Neutrophil (primary cell): ENCODE results near the gene TSPAN19.

ENCODE experiments used
- H3K27ac ChIP-seq: fragments of 200-600 bp; sonication (generic); 2 replicates; pipeline ENCODE4 v1.5.1; 2016; ENCODE audit warnings: mild to moderate bottlenecking, moderate library complexity
- H3K27me3 ChIP-seq: fragments of 200-600 bp; sonication (generic); 2 replicates; pipeline ENCODE4 v1.6.0; 2016; ENCODE audit warnings: mild to moderate bottlenecking
- H3K36me3 ChIP-seq: fragments of 200-600 bp; sonication (generic); 2 replicates; pipeline ENCODE4 v1.5.1; 2017
- H3K4me1 ChIP-seq, 2 experiments: fragments of 200-600 bp in 1 of 2; sonication (generic) in 1 of 2; 1 replicate in 1 of 2; 2 replicates in 1 of 2; pipeline versions ENCODE4 v1.5.1 to v1.6.1; 2013 to 2016; ENCODE audit warnings: low read depth in 1 of 2, low read length in 1 of 2, mild to moderate bottlenecking in 1 of 2, moderate library complexity in 1 of 2; ENCODE audit not compliant: control insufficient read depth in 1 of 2, insufficient read depth in 1 of 2
- H3K4me3 ChIP-seq, 2 experiments: fragments of 200-600 bp in 1 of 2; sonication (generic) in 1 of 2; 1 replicate in 1 of 2; 2 replicates in 1 of 2; pipeline ENCODE4 v1.5.1; 2013 to 2016; ENCODE audit warnings: low read depth in 1 of 2, low read length in 1 of 2, mild to moderate bottlenecking in 1 of 2, moderate library complexity in 1 of 2
- H3K9me3 ChIP-seq: fragments of 200-600 bp; sonication (generic); 2 replicates; pipeline ENCODE4 v1.5.1; 2016
- TF ChIP-seq, protein P1 (sequence below): fragments of 200-600 bp; sonication (generic); IDR thresholded peaks from 2 replicates; pipeline ENCODE4 v1.5.1; 2016; ENCODE audit warnings: antibody characterized with exemption

Gene TSPAN19

DNA sequence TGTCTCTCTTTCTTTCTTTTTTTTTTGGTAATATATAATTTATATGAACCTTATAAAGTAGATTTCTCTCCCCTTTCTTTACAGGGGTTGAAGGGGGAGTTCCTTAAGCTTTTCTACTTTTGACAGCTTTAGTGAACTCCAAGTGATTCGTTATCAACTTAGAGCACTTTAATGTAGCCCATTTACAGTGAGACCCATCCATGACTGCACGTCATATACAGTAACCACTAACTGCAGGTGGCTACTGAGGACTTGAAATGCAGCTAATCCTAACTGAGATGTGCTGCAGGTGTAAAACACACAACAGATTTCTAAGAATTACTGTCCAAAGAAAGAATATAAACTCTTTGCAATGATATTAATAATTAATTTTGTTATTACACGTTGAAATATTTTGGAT lies 656 bp upstream of the TSPAN19 start:
- no peaks in the 10 kb centered on the region for H3K36me3 ChIP-seq
- H3K9me3 ChIP-seq, result no peaks in the 10 kb centered on the region
- H3K27ac ChIP-seq, result no peak overlapping the region
- peaks cover 21% of the 10 kb centered on the region for H3K27me3 ChIP-seq
- TF ChIP-seq, protein P1, sequence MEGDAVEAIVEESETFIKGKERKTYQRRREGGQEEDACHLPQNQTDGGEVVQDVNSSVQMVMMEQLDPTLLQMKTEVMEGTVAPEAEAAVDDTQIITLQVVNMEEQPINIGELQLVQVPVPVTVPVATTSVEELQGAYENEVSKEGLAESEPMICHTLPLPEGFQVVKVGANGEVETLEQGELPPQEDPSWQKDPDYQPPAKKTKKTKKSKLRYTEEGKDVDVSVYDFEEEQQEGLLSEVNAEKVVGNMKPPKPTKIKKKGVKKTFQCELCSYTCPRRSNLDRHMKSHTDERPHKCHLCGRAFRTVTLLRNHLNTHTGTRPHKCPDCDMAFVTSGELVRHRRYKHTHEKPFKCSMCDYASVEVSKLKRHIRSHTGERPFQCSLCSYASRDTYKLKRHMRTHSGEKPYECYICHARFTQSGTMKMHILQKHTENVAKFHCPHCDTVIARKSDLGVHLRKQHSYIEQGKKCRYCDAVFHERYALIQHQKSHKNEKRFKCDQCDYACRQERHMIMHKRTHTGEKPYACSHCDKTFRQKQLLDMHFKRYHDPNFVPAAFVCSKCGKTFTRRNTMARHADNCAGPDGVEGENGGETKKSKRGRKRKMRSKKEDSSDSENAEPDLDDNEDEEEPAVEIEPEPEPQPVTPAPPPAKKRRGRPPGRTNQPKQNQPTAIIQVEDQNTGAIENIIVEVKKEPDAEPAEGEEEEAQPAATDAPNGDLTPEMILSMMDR, result no peak
- H3K4me3 ChIP-seq, result no peak overlapping the region
- no peaks in the 10 kb centered on the region for H3K4me1 ChIP-seq

- H3K4me3 ChIP-seq, result no peak overlapping the region
- no peaks in the 10 kb centered on the region for H3K4me1 ChIP-seq
- H3K27me3 ChIP-seq, result no peaks in the 10 kb centered on the region
- TF ChIP-seq, protein P1, result no peak
- no peaks in the 10 kb centered on the region for H3K9me3 ChIP-seq
- no peak overlapping the region for H3K27ac ChIP-seq
- H3K36me3 ChIP-seq, result no peaks in the 10 kb centered on the region
Measured at GRCh38 chr12:85029456-85029855, 6.6 kb downstream of the TSPAN19 start.

DNA sequence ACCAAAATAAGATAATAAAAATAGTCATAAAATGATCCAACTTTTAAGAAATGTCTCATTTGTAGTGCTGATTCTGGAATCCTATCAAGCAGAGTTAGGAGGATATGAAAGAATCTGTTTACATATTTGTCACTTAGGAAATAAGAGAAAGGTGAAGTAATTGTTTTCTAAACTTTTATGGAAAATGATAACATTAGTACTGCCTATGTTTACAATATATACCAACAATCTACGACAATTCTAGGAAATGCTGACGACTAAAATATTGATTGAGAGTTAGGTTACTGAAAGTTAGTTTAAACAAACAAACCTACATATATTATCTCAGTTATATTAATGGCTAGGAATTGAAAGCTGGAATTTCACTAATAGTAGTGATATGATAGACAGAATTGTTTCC lies 18.0 kb downstream of the TSPAN19 start:
- Histone ChIP-seq H3K27ac (no peak overlapping the region), H3K36me3 (no peaks in the 10 kb centered on the region), H3K4me1 (no peaks in the 10 kb centered on the region), H3K27me3 (no peaks in the 10 kb centered on the region), H3K4me3 (no peak overlapping the region), H3K9me3 (no peaks in the 10 kb centered on the region)
- TF ChIP-seq, protein P1, result no peak

- H3K9me3 ChIP-seq, result no peaks in the 10 kb centered on the region
- no peaks in the 10 kb centered on the region for H3K27me3 ChIP-seq
- no peak overlapping the region for H3K4me3 ChIP-seq
- TF ChIP-seq, protein P1, result no peak
- H3K36me3 ChIP-seq, result no peaks in the 10 kb centered on the region
- H3K4me1 ChIP-seq, result no peaks in the 10 kb centered on the region
- H3K27ac ChIP-seq, result no peak overlapping the region
Measured at GRCh38 chr12:85017618-85018017, 18.5 kb downstream of the TSPAN19 start.

- TF ChIP-seq, protein P1, result no peak
- no peaks in the 10 kb centered on the region for H3K4me1 ChIP-seq
- no peaks in the 10 kb centered on the region for H3K27me3 ChIP-seq
- H3K27ac ChIP-seq, result no peak overlapping the region
- no peaks in the 10 kb centered on the region for H3K36me3 ChIP-seq
- no peaks in the 10 kb centered on the region for H3K9me3 ChIP-seq
- H3K4me3 ChIP-seq, result no peak overlapping the region
Measured at GRCh38 chr12:85017133-85017532, 18.9 kb downstream of the TSPAN19 start.

GRCh38 chr12:85016413-85016812 lies 19.7 kb downstream of the TSPAN19 start:
- Histone ChIP-seq H3K4me1 (no peaks in the 10 kb centered on the region), H3K27ac (no peak overlapping the region), H3K27me3 (no peaks in the 10 kb centered on the region), H3K36me3 (no peaks in the 10 kb centered on the region), H3K4me3 (no peak overlapping the region), H3K9me3 (no peaks in the 10 kb centered on the region)
- TF ChIP-seq, protein P1, result no peak
